Gastroesophageal sphincter (tissue), 4 donors: Measurements from ENCODE around the gene COPS9. TPM values are rescaled to one million over a fixed set of nuclear protein-coding genes. Genes with fewer than 3 reads are reported as not detected.

Experiments
- ATAC-seq: fragments of 150-250 bp; one replicate; pipeline ENCODE4 v1.9.1; 2016; ENCODE audit warnings: mild to moderate bottlenecking, moderate library complexity
- H3K27ac ChIP-seq, 4 donors: fragments of 200-600 bp; sonication (generic) in 3 of 4; 1 replicate in 3 of 4; 2 replicates in 1 of 4; pipeline ENCODE4 v1.5.1; 2016 to 2019
- H3K27me3 ChIP-seq: fragments of 200-600 bp; sonication (generic); one replicate; pipeline ENCODE4 v1.5.1; 2019
- H3K36me3 ChIP-seq, 2 donors: fragments of 200-600 bp; sonication (generic); one replicate each; pipeline ENCODE4 v1.5.1; 2019; ENCODE audit warnings: control low read depth in 1 of 2
- H3K4me1 ChIP-seq, 3 donors: fragments of 200-600 bp; sonication (generic); 1 replicate in 2 of 3; 2 replicates in 1 of 3; pipeline ENCODE4 v1.5.1; 2016 to 2019; ENCODE audit warnings: control low read depth in 2 of 3
- H3K4me3 ChIP-seq, 2 donors: fragments of 200-600 bp; sonication (generic); one replicate each; pipeline ENCODE4 v1.5.1; 2019; ENCODE audit warnings: mild to moderate bottlenecking in 1 of 2, moderate library complexity in 1 of 2
- H3K9me3 ChIP-seq, 3 donors: fragments of 200-600 bp; sonication (generic); one replicate each; pipeline ENCODE4 v1.5.1; 2017 to 2019; ENCODE audit warnings: control low read depth in 2 of 3
- CTCF ChIP-seq, 4 experiments: fragments of 200-600 bp in 2 of 4; fragments of 450-650 bp in 2 of 4; sonication (generic) in 1 of 4; IDR thresholded peaks; one replicate each; pipeline ENCODE4 v1.5.1; 2017 to 2019; ENCODE audit warnings: antibody characterized with exemption in 4 of 4, mild to moderate bottlenecking in 2 of 4, moderate library complexity in 2 of 4
- EP300 ChIP-seq: sonication (generic); formaldehyde crosslinking; IDR thresholded peaks from one replicate; pipeline ENCODE4 v1.6.1; 2017; ENCODE audit warnings: antibody characterized with exemption, mild to moderate bottlenecking
- POLR2A ChIP-seq, 2 donors: fragments of 450-650 bp; IDR thresholded peaks; one replicate each; pipeline ENCODE4 v1.6.1; 2017; ENCODE audit warnings: antibody characterized with exemption in 2 of 2, mild to moderate bottlenecking in 2 of 2, moderate library complexity in 1 of 2
- POLR2AphosphoS5 ChIP-seq: sonication (generic); formaldehyde crosslinking; IDR thresholded peaks from one replicate; pipeline ENCODE4 v1.6.1; 2017; ENCODE audit warnings: antibody characterized with exemption
- WGBS, 2 donors: methylation state at CpG; one replicate each; pipeline ENCODE4 v1.1.5; 2018; ENCODE audit warnings: low coverage in 1 of 2; 5-methylcytosine and 5-hydroxymethylcytosine counted together
- total RNA-seq, 4 donors: library from RNA; depleted of rRNA; stranded (reverse); fragments of >200 nt; gene quantifications; one replicate each; pipeline ENCODE4 v1.1.0, GENCODE V29; 2016

The COPS9 gene
- total RNA-seq, 4 donors from 2014 or later: 151 to 252 (median 169) TPM

GRCh38 chr2:240168546-240169361 is 32.6 kb upstream of the COPS9 start:
- H3K27me3 ChIP-seq: peaks cover 66% of the 10 kb centered on the region
- H3K9me3 ChIP-seq: no peaks in the 10 kb centered on the region
- no peaks in the 10 kb centered on the region for H3K4me1 ChIP-seq
- no peak for ATAC-seq
- no peaks in the 10 kb centered on the region for H3K36me3 ChIP-seq
- no peak for TF ChIP-seq POLR2A (IDR thresholded peaks at IDR 0.05)
- H3K27ac ChIP-seq: no peak overlapping the region
- WGBS, 2 donors: 92 to 93% methylated on average over 4 to 11 of the region's 26 CpGs
- no peak overlapping the region for H3K4me3 ChIP-seq

- H3K27ac ChIP-seq: no peak overlapping the region
- no peak for TF ChIP-seq CTCF (IDR thresholded peaks at IDR 0.05)
- H3K9me3 ChIP-seq: no peaks in the 10 kb centered on the region
- no peak overlapping the region for H3K4me3 ChIP-seq
- H3K27me3 ChIP-seq: peaks cover 72% of the 10 kb centered on the region
- H3K4me1 ChIP-seq: no peaks in the 10 kb centered on the region
- 83% methylated on average over 7 of the region's 18 CpGs; no CpG with 5 or more reads in 1 of the 2 donors for WGBS, 2 donors
- H3K36me3 ChIP-seq: no peaks in the 10 kb centered on the region
- ATAC-seq: no peak
Observed at GRCh38 chr2:240168041-240168440, 31.9 kb upstream of the COPS9 start.

- H3K27ac ChIP-seq: no peak overlapping the region
- no peak for TF ChIP-seq CTCF (IDR thresholded peaks at IDR 0.05)
- no peak for TF ChIP-seq POLR2A (IDR thresholded peaks at IDR 0.05)
- TF ChIP-seq POLR2AphosphoS5: no peak
- no peak for TF ChIP-seq EP300
- peaks cover 75% of the 10 kb centered on the region for H3K27me3 ChIP-seq
- no peak for ATAC-seq
- no peaks in the 10 kb centered on the region for H3K36me3 ChIP-seq
- no peak overlapping the region for H3K4me3 ChIP-seq
- no peaks in the 10 kb centered on the region for H3K4me1 ChIP-seq
- no peaks in the 10 kb centered on the region for H3K9me3 ChIP-seq
- WGBS, 2 donors: no CpG with 5 or more reads among the region's 9 CpGs
Observed at GRCh38 chr2:240167588-240167880, 31.4 kb upstream of the COPS9 start.

- Histone ChIP-seq H3K27ac (no peak overlapping the region), H3K36me3 (no peaks in the 10 kb centered on the region), H3K9me3 (no peaks in the 10 kb centered on the region), H3K4me1 (no peaks in the 10 kb centered on the region), H3K27me3 (peaks cover 73% of the 10 kb centered on the region), H3K4me3 (no peak overlapping the region)
- ATAC-seq: no peak
- TF ChIP-seq CTCF (IDR thresholded peaks at IDR 0.05) (no peak), POLR2A (IDR thresholded peaks at IDR 0.05) (no peak), POLR2AphosphoS5 (no peak), EP300 (no peak)
- 64 to 92% methylated on average over 2 to 4 of the region's 21 CpGs for WGBS, 2 donors
Observed at GRCh38 chr2:240166761-240167587, 30.9 kb upstream of the COPS9 start.

GRCh38 chr2:240166191-240166590 is 30.1 kb upstream of the COPS9 start:
- no peaks in the 10 kb centered on the region for H3K4me1 ChIP-seq
- TF ChIP-seq POLR2AphosphoS5 (no peak), EP300 (no peak), CTCF (IDR thresholded peaks at IDR 0.05) (no peak), POLR2A (IDR thresholded peaks at IDR 0.05) (no peak)
- no peaks in the 10 kb centered on the region for H3K36me3 ChIP-seq
- no CpG with 5 or more reads among the region's 5 CpGs for WGBS, 2 donors
- H3K9me3 ChIP-seq: no peaks in the 10 kb centered on the region
- no peak overlapping the region for H3K4me3 ChIP-seq
- no peak overlapping the region for H3K27ac ChIP-seq
- peaks cover 73% of the 10 kb centered on the region for H3K27me3 ChIP-seq
- ATAC-seq: no peak
